CD4-positive, alpha-beta T cell (primary cell): ENCODE results near the gene UBE2I. TPM values are rescaled to one million over a fixed set of nuclear protein-coding genes. Genes with fewer than 3 reads are reported as not detected.

Experiments used
- ATAC-seq: fragments of 200-7000 bp; cut with Tn5 transposase; one replicate; pipeline ENCODE4 v1.10.0; 2022; ENCODE audit warnings: mild to moderate bottlenecking; ENCODE audit not compliant: poor library complexity
- CTCF ChIA-PET: fragments of 350-600 bp; sonication (Branson Sonifier 250); formaldehyde crosslinking; loops from one replicate; lab custom pipeline; 2021; ENCODE audit warnings: antibody characterized with exemption, inconsistent platforms; lab: Charles Lee
- POLR2A ChIA-PET: fragments of 350-600 bp; sonication (Branson Sonifier 250); formaldehyde crosslinking; loops from one replicate; lab custom pipeline; 2021; ENCODE audit warnings: antibody characterized with exemption, inconsistent platforms; lab: Charles Lee
- DNase-seq, 14 experiments: peaks; one replicate each; pipeline ENCODE4 v3.0.0-alpha.2; 2013 to 2020; ENCODE audit warnings: mixed read lengths in 2 of 14
- H3K27ac ChIP-seq, 2 donors: one replicate each; pipeline versions ENCODE4 v1.5.1 to v1.7.0; 2013; ENCODE audit warnings: low read length in 2 of 2, low read depth in 1 of 2, mild to moderate bottlenecking in 1 of 2
- H3K27me3 ChIP-seq, 2 experiments: 1 replicate in 1 of 2; 2 replicates in 1 of 2; pipeline versions ENCODE4 v1.6.1 to v1.7.0; 2013; ENCODE audit warnings: low read length in 2 of 2, control low read depth in 1 of 2, mild to moderate bottlenecking in 1 of 2, moderate library complexity in 1 of 2; ENCODE audit not compliant: insufficient read depth in 2 of 2, control insufficient read depth in 1 of 2
- H3K36me3 ChIP-seq: one replicate; pipeline ENCODE4 v1.6.1; 2013; ENCODE audit warnings: low read length, control low read depth; ENCODE audit not compliant: insufficient read depth
- H3K4me1 ChIP-seq: one replicate; pipeline ENCODE4 v1.6.1; 2013; ENCODE audit warnings: low read length, control low read depth; ENCODE audit not compliant: insufficient read depth
- H3K4me3 ChIP-seq: one replicate; pipeline ENCODE4 v1.5.1; 2013; ENCODE audit warnings: mild to moderate bottlenecking, low read length, moderate library complexity
- H3K9me3 ChIP-seq, 2 experiments: 1 replicate in 1 of 2; 2 replicates in 1 of 2; pipeline versions ENCODE4 v1.6.1 to v1.7.0; 2013; ENCODE audit warnings: low read length in 2 of 2, mild to moderate bottlenecking in 2 of 2, control low read depth in 1 of 2, moderate library complexity in 1 of 2; ENCODE audit not compliant: control insufficient read depth in 1 of 2, insufficient read depth in 1 of 2
- H3K27ac Mint-ChIP-seq: one replicate; pipeline ENCODE4 v1.8.0; 2020; ENCODE audit warnings: mixed read lengths
- H3K27me3 Mint-ChIP-seq: one replicate; pipeline ENCODE4 v1.8.0; 2021; ENCODE audit warnings: mixed read lengths
- H3K36me3 Mint-ChIP-seq: one replicate; pipeline ENCODE4 v1.8.0; 2021; ENCODE audit warnings: low read depth, mixed read lengths
- H3K4me1 Mint-ChIP-seq: one replicate; pipeline ENCODE4 v1.8.0; 2021; ENCODE audit warnings: low read depth, mixed read lengths
- H3K4me3 Mint-ChIP-seq: one replicate; pipeline ENCODE4 v1.8.0; 2020; ENCODE audit warnings: mild to moderate bottlenecking, mixed read lengths
- H3K9me3 Mint-ChIP-seq: one replicate; pipeline ENCODE4 v1.8.0; 2020; ENCODE audit warnings: mixed read lengths
- CTCF ChIP-seq: fragments of 200-600 bp; IDR thresholded peaks from one replicate; pipeline ENCODE4 v1.8.0; 2022; ENCODE audit warnings: antibody characterized with exemption, mild to moderate bottlenecking
- intact Hi-C, 2 experiments: fragments of 100-400 bp; cut with DNase I in 1 of 2; cut with micrococcal nuclease in 1 of 2; formaldehyde crosslinking; loops; one replicate each; pipeline versions ENCODE4 v1.15.1 to v1.9.0; 2023 to 2025; cut with DNase I, micrococcal nuclease
- total RNA-seq, 174 experiments: library from RNA in 2 of 174; stranded (reverse) in 2 of 174; gene quantifications; one replicate each; pipeline ENCODE4 v1.2.3 and lab custom pipeline; 2021 to 2026

UBE2I gene
- total RNA-seq, 2 experiments from 2014 or later: 247 to 252 TPM

DNA sequence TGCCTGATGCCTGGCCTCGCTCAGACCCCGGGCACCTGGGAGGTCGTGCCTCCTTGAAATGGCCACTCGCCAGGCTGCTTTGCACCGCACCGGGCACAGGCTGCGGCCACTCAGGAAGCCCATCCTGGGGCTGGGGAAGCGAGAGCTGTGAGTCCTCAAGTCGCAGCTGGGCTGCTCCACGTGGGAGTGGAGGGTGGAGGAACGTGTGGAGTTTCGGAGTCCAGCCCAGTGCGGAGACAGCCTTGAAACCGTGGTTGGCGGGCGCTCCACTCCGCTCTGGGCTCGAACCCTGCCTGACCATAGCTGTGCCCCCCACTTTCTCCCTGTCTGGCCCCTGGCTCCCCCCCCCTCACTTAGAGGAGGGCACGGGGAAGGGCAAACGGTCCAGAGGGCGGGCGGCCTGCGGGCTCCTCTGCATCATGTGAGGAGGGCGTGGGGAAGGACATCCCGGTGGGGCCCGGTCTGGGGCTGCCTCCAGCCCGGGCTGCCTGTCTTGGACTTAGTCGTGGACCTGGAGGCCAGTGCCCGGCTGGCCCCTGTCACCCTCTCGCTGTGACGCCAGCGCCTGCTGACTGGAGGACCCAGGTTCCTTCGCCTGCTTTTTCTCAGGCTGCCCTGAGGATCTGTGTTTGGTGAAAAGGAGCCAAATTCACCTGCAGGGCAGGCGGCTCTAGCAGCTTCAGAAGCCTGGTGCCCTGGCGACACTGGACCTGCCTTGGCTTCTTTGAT, 2.5 kb downstream of the UBE2I start:
- DNase-seq: no peak
- Histone ChIP-seq H3K4me1 (peaks cover 55% of the 10 kb centered on the region), H3K27ac (no peak overlapping the region), H3K27me3 (no peaks in the 10 kb centered on the region), H3K4me3 (peak overlapping the region; percentile 89), H3K36me3 (peaks cover 45% of the 10 kb centered on the region), H3K9me3 (no peaks in the 10 kb centered on the region)
- ChIA-PET POLR2A (interaction anchor here (1.5 kb wide), 1 partner anchor 31 kb away, joined by 6 read pairs; no protein-coding TSS in a partner anchor), CTCF (no interaction called here)
- no peak for TF ChIP-seq CTCF
- peak overlapping the region; percentile 24 for H3K27ac Mint-ChIP-seq
- peak overlapping the region; percentile 94 for H3K4me3 Mint-ChIP-seq
- H3K36me3 Mint-ChIP-seq: peaks cover 49% of the 10 kb centered on the region
- H3K9me3 Mint-ChIP-seq: no peaks in the 10 kb centered on the region
- intact Hi-C loops: loop anchor here (2.0 kb wide), 2 partner anchors 19 to 31 kb away; no protein-coding TSS in a partner anchor
- no peaks in the 10 kb centered on the region for H3K27me3 Mint-ChIP-seq
- ATAC-seq: no peak
- H3K4me1 Mint-ChIP-seq: peaks cover 29% of the 10 kb centered on the region

DNA sequence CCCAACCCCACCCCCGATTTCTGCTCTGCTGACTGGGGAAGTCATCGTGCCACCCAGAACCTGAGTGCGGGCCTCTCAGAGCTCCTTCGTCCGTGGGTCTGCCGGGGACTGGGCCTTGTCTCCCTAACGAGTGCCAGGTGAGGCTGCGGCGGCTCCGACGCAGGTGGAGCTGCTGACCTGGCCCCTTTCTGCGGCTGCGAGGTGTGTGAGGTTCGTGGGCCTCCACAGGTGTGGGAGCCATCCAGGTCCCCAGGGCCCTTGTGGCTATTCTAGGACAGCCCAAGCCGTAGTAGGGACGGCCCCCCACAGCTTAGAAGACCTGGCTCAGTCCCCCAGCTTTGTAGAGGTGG, 3.0 kb downstream of the UBE2I start:
- Histone ChIP-seq H3K36me3 (peaks cover 50% of the 10 kb centered on the region), H3K9me3 (no peaks in the 10 kb centered on the region), H3K27me3 (no peaks in the 10 kb centered on the region), H3K4me1 (peaks cover 55% of the 10 kb centered on the region), H3K27ac (no peak overlapping the region), H3K4me3 (peak overlapping the region; percentile 1)
- TF ChIP-seq CTCF: no peak
- H3K27me3 Mint-ChIP-seq: no peaks in the 10 kb centered on the region
- intact Hi-C loops: loop anchor here in 1 of 2 experiments (2.0 kb wide), 1 partner anchor 18 kb away; no protein-coding TSS in a partner anchor
- DNase-seq (peak in 1 of 14 experiments; percentile 15), ATAC-seq (no peak)
- peak overlapping the region; percentile 34 for H3K4me3 Mint-ChIP-seq
- H3K27ac Mint-ChIP-seq: peak overlapping the region; percentile 24
- H3K4me1 Mint-ChIP-seq: peaks cover 29% of the 10 kb centered on the region
- no peaks in the 10 kb centered on the region for H3K9me3 Mint-ChIP-seq
- ChIA-PET POLR2A (no interaction called here), CTCF (no interaction called here)
- peaks cover 54% of the 10 kb centered on the region for H3K36me3 Mint-ChIP-seq

DNA sequence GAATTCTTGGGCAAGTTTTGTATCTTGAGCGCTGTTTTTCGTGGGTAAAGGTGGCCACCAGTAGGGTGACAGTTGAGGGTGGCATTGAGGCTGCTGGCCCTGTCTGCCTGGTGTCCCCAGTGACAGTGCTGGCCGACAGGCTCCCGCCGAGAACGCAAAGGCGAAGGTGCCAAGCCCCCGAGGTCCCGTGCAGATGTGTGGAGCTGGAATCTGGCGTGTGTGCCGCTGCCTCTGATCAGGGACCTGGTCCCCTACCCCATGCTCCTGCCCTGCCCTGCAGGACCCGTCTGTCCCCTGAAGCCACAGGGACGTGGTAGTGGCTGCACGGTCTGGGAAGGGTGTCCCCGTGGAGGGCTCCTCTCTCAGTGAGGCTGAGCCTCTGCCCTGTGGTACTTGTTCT, 3.5 kb downstream of the UBE2I start:
- peaks cover 29% of the 10 kb centered on the region for H3K4me1 Mint-ChIP-seq
- peaks cover 55% of the 10 kb centered on the region for H3K36me3 ChIP-seq
- ChIA-PET POLR2A (interaction anchor here (0.7 kb wide), 1 partner anchor 24 kb away, joined by 3 read pairs; no protein-coding TSS in a partner anchor), CTCF (no interaction called here)
- H3K27ac ChIP-seq: no peak overlapping the region
- intact Hi-C loops: loop anchor here in 1 of 2 experiments (2.0 kb wide), 1 partner anchor 18 kb away; no protein-coding TSS in a partner anchor
- H3K27ac Mint-ChIP-seq: peak overlapping the region; percentile 24
- no peak for DNase-seq
- H3K9me3 Mint-ChIP-seq: no peaks in the 10 kb centered on the region
- no peaks in the 10 kb centered on the region for H3K9me3 ChIP-seq
- peak overlapping the region; percentile 67 for H3K4me3 Mint-ChIP-seq
- no peak for TF ChIP-seq CTCF
- H3K27me3 Mint-ChIP-seq: no peaks in the 10 kb centered on the region
- no peaks in the 10 kb centered on the region for H3K27me3 ChIP-seq
- H3K36me3 Mint-ChIP-seq: peaks cover 59% of the 10 kb centered on the region
- H3K4me3 ChIP-seq: no peak overlapping the region
- peaks cover 54% of the 10 kb centered on the region for H3K4me1 ChIP-seq
- ATAC-seq: no peak
